ENCODE measurements around the gene PTPN21.

Gene PTPN21

DNA sequence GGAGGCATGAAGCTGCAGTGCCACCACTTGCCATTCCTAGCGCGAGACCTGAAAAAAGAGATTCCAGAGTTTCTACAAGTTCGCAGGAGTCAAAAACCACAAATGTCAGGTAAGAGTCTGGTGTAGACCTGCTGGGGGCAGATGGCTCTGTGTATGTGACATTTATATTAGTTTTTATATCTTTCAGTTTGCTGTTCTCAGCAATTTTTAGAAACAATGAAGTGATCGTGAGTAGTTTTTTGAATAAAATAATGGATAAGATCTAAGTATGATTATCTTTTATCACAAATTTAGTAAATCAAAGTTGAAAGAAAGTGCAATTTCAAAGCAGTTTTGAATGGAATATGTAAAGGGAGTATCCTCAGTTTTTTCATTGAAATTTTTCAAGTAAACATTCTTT lies 17.3 kb upstream of the PTPN21 start:
- TF ChIP-seq, protein P1, sequence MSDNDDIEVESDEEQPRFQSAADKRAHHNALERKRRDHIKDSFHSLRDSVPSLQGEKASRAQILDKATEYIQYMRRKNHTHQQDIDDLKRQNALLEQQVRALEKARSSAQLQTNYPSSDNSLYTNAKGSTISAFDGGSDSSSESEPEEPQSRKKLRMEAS (IDR thresholded peaks at IDR 0.05; ENCODE audit: low read depth, low read length) = no peak
- no peak for TF ChIP-seq MYC (IDR thresholded peaks at IDR 0.05; ENCODE audit: low read depth, low read length)
- no peak for TF ChIP-seq POLR2A (IDR thresholded peaks at IDR 0.05; ENCODE audit: extremely low read depth, insufficient read length)
- TF ChIP-seq, protein P2, sequence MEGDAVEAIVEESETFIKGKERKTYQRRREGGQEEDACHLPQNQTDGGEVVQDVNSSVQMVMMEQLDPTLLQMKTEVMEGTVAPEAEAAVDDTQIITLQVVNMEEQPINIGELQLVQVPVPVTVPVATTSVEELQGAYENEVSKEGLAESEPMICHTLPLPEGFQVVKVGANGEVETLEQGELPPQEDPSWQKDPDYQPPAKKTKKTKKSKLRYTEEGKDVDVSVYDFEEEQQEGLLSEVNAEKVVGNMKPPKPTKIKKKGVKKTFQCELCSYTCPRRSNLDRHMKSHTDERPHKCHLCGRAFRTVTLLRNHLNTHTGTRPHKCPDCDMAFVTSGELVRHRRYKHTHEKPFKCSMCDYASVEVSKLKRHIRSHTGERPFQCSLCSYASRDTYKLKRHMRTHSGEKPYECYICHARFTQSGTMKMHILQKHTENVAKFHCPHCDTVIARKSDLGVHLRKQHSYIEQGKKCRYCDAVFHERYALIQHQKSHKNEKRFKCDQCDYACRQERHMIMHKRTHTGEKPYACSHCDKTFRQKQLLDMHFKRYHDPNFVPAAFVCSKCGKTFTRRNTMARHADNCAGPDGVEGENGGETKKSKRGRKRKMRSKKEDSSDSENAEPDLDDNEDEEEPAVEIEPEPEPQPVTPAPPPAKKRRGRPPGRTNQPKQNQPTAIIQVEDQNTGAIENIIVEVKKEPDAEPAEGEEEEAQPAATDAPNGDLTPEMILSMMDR (IDR thresholded peaks at IDR 0.05; ENCODE audit: low read depth, low read length) = no peak
- no peak overlapping the region for H3K4me3 ChIP-seq (ENCODE audit: low read depth, low read length)
- DNase-seq (ENCODE audit: low read depth) = no peak

DNA sequence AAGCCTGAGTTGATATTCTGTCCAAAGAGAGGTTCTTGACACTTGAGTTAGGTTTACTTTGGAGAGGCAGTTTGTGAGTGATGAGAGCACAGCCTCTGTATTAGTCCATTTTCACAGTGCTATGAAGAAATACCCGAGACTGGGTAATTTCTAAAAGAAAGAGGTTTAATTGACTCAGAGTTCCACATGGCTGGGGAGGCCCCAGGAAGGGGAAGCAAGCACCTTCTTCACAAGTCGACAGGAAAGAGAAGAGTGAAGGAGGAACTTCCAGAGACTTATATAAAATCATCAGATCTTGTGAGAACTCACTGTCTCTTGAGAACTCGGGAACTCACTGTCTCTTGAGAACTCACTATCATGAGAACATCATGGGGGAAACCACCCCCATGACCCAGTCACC lies 13.4 kb upstream of the PTPN21 start:
- no peak for DNase-seq (ENCODE audit: low read depth)
- no peak for TF ChIP-seq POLR2A (IDR thresholded peaks at IDR 0.05; ENCODE audit: extremely low read depth, insufficient read length)
- TF ChIP-seq MYC (IDR thresholded peaks at IDR 0.05; ENCODE audit: low read depth, low read length) = no peak
- TF ChIP-seq, protein P2 (IDR thresholded peaks at IDR 0.05; ENCODE audit: low read depth, low read length) = no peak
- TF ChIP-seq, protein P1 (IDR thresholded peaks at IDR 0.05; ENCODE audit: low read depth, low read length) = no peak
- H3K4me3 ChIP-seq (ENCODE audit: low read depth, low read length) = no peak overlapping the region

DNA sequence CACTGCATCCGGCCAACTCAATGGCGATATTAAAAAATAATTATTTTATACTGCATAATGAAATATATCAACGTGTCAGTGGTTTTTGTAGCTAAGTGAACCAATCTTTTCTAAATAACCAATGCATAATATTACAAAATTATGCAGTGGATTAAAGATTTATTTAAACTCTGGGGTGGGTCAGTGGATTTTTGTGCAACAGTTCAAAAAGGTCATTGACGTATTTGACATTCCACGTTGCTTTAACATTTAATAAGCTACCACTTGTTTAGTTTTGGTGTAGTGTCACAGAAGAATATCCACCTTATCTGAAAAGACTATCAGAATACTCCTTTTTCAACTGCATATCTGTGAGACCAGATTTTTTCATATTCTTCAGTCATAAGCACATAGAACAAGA lies 10.6 kb upstream of the PTPN21 start:
- no peak overlapping the region for H3K4me3 ChIP-seq (ENCODE audit: low read depth, low read length)
- TF ChIP-seq, protein P2 (IDR thresholded peaks at IDR 0.05; ENCODE audit: low read depth, low read length) = no peak
- TF ChIP-seq MYC (IDR thresholded peaks at IDR 0.05; ENCODE audit: low read depth, low read length) (no peak), POLR2A (IDR thresholded peaks at IDR 0.05; ENCODE audit: extremely low read depth, insufficient read length) (no peak)
- TF ChIP-seq, protein P1 (IDR thresholded peaks at IDR 0.05; ENCODE audit: low read depth, low read length) = no peak
- no peak for DNase-seq (ENCODE audit: low read depth)

DNA sequence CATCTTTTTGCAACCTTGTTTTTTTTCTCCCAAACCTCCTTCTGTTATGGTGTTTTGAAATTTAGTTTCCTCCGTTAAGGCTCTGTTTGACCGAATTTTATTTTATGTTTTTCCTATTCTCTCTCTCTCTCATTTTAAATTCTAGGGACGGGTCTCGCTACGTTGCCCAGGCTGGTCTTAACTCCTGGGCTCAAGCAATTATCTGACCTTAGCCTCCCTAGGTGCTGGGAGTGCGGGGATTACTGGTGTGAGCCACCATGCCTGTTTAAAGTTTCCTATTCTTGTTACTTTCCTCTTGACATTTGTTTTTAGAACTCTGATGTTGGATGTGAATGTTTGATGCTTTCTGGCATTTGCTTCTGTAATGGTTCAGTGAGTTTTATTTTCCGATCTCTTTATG lies 9.0 kb upstream of the PTPN21 start:
- no peak for DNase-seq (ENCODE audit: low read depth)
- H3K4me3 ChIP-seq (ENCODE audit: low read depth, low read length) = peak overlapping the region; percentile 98

DNA sequence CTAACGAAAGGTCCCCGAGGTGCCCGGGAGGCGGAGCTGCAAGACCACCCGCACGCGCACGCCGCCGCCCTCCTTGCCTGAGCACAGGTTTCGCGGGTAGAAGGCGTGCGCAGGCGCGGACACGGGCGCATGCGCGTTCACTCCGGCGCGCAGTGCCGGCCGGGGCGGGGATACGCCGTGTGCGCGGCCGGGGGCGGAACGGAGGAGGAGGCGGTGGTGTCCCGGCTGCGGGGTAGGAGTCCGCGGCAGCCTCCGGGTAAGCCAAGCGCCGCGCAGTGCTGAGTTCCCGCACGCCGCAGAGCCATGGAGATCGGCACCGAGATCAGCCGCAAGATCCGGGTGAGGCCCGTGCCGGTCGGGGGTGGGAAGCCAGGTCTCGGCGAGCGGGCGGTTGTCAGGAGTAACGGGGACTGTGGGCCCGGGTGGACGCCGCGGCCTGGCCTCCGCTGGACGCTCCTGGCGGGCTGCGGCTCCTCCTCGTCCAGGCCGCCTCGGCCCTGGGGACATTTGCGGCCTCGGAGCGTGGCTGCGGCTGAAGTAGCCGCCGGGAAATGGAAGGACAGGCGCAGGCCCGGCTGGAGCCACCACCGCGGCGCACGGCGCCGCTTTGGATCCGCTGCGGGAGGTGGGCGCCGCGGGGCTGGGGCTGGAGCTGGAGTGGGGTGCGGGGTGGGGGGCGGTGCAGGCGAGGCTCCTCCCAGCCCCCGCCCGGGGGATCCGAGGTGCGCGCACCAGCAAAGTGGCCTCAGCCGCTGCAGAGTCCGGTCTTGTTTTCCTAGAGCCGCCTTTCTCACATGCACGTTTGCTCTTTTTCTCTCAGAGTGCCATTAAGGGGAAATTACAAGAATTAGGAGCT lies 8.3 kb upstream of the PTPN21 start, which contains the start of gene ZC3H14:
Gene ZC3H14, plus strand, starts transcription at position 207 of the 856 bp plus-strand sequence. Its CDS starts 97 bp downstream, at position 304.
- H3K4me3 ChIP-seq (ENCODE audit: low read depth, low read length) = peak within 1 kb of the TSS; percentile 98
- TF ChIP-seq POLR2A (IDR thresholded peaks at IDR 0.05; ENCODE audit: extremely low read depth, insufficient read length) = peak; percentile 81
- TF ChIP-seq MYC (IDR thresholded peaks at IDR 0.05; ENCODE audit: low read depth, low read length) = peak; percentile 49; the same call in 1 of the 2 replicates
- TF ChIP-seq, protein P1 (IDR thresholded peaks at IDR 0.05; ENCODE audit: low read depth, low read length) = peak; percentile 57; the same call in 1 of the 2 replicates
- TF ChIP-seq, protein P2 (IDR thresholded peaks at IDR 0.05; ENCODE audit: low read depth, low read length) = no peak
- DNase-seq (ENCODE audit: low read depth) = peak; percentile 91

More for the DNA sequence above, 9.0 kb upstream of the PTPN21 start:
- TF ChIP-seq, protein P2 (IDR thresholded peaks at IDR 0.05; ENCODE audit: low read depth, low read length) = no peak
- no peak for TF ChIP-seq POLR2A (IDR thresholded peaks at IDR 0.05; ENCODE audit: extremely low read depth, insufficient read length)
- TF ChIP-seq MYC (IDR thresholded peaks at IDR 0.05; ENCODE audit: low read depth, low read length) = no peak
- TF ChIP-seq, protein P1 (IDR thresholded peaks at IDR 0.05; ENCODE audit: low read depth, low read length) = no peak
